Sigmoid colon (tissue), 7 donors: ENCODE measurements around the gene MGP. TPM values are rescaled to one million over a fixed set of nuclear protein-coding genes. Genes with fewer than 3 reads are reported as not detected.

ENCODE experiments used
- DNase-seq: peaks from one replicate; pipeline ENCODE4 v3.0.0-alpha.2; 2019
- H3K27ac ChIP-seq, 4 donors: fragments of 200-600 bp; sonication (generic); one replicate each; pipeline ENCODE4 v1.5.1; 2016 to 2019; ENCODE audit warnings: mild to moderate bottlenecking in 1 of 4
- H3K27me3 ChIP-seq, 3 donors: fragments of 200-600 bp; sonication (generic); one replicate each; pipeline ENCODE4 v1.5.1; 2019; ENCODE audit warnings: mild to moderate bottlenecking in 1 of 3
- H3K36me3 ChIP-seq, 4 donors: fragments of 200-600 bp; sonication (generic); one replicate each; pipeline ENCODE4 v1.5.1; 2016 to 2019
- H3K4me1 ChIP-seq, 4 donors: fragments of 200-600 bp; sonication (generic); one replicate each; pipeline ENCODE4 v1.5.1; 2017 to 2019
- H3K4me3 ChIP-seq, 4 donors: fragments of 200-600 bp; sonication (generic); one replicate each; pipeline ENCODE4 v1.5.1; 2017 to 2019; ENCODE audit warnings: mild to moderate bottlenecking in 2 of 4, moderate library complexity in 1 of 4
- H3K9me3 ChIP-seq, 4 donors: fragments of 200-600 bp in 3 of 4; sonication (generic) in 3 of 4; one replicate each; pipeline versions ENCODE4 v1.5.1 to v1.6.1; 2013 to 2019
- POLR2A ChIP-seq, 2 donors: fragments of 450-650 bp; IDR thresholded peaks; one replicate each; pipeline ENCODE4 v1.6.1; 2016; ENCODE audit warnings: antibody characterized with exemption in 2 of 2, mild to moderate bottlenecking in 2 of 2, moderate library complexity in 2 of 2
- POLR2AphosphoS5 ChIP-seq, 4 donors: sonication (generic); formaldehyde crosslinking; IDR thresholded peaks; one replicate each; pipeline ENCODE4 v1.6.1; 2017; ENCODE audit warnings: antibody characterized with exemption in 4 of 4
- WGBS, 2 donors: extraction: QIAGEN DNeasy Blood & Tissue Kit; methylation state at CpG; one replicate each; pipeline ENCODE4 v1.1.7; 2013; 5-methylcytosine and 5-hydroxymethylcytosine counted together
- intact Hi-C: fragments of 100-400 bp; cut with DNase I; formaldehyde crosslinking; loops from one replicate; pipeline ENCODE4 v1.15.1; 2023
- polyA plus RNA-seq, 3 donors: library from polyadenylated mRNA; stranded (reverse); fragments of 200-250 nt; gene quantifications; one replicate each; pipeline ENCODE4 v1.2.3, GENCODE V29; 2013
- total RNA-seq, 4 donors: library from RNA; depleted of rRNA; stranded (reverse); fragments of >200 nt; gene quantifications; one replicate each; pipeline ENCODE4 v1.1.0, GENCODE V29; 2016
- donor health status: healthy with polysubstance abuse.
- donor health status: Bipolar disorder and iron deficiency.
- donor health status: healthy.

The MGP gene
- total and polyA plus RNA-seq, 7 donors, result 21.7 to 2,103 (median 984) TPM

- Histone ChIP-seq H3K4me3 (no peak overlapping the region), H3K36me3 (no peaks in the 10 kb centered on the region), H3K27ac (no peak overlapping the region), H3K9me3 (no peaks in the 10 kb centered on the region), H3K27me3 (no peaks in the 10 kb centered on the region), H3K4me1 (peaks cover 0 to 4% (median 0%) of the 10 kb centered on the region in 4 donors)
- no peak for DNase-seq
- intact Hi-C loops, result no loop called here
- 79 to 86% methylated on average over 3 of the region's 3 CpGs for WGBS, 2 donors
- TF ChIP-seq POLR2A (IDR thresholded peaks at IDR 0.05), result no peak
- no peak for TF ChIP-seq POLR2AphosphoS5 (IDR thresholded peaks at IDR 0.05)
These were observed 52.3 kb downstream of the MGP start for GRCh38 chr12:14833336-14833735.

Other genes with a start within 250 kb of the MGP start
- gene GUCY2C, start 189.3 kb downstream of the MGP start, total RNA-seq, result under 1 TPM in 1 of 4 donors, not detected in 3; 0.55 TPM
- 10 to 100 TPM in 1 of 3 donors, 1 to 10 TPM in 2; 8.4 to 26.9 (median 9.0) TPM for gene GUCY2C, start 189.3 kb downstream of the MGP start, polyA plus RNA-seq
- gene WBP11, start 82.4 kb downstream of the MGP start, total RNA-seq, result 10 to 100 TPM; 14.3 to 20.7 (median 16.7) TPM
- 10 to 100 TPM; 13.2 to 24.1 (median 13.6) TPM for gene WBP11, start 82.4 kb downstream of the MGP start, polyA plus RNA-seq
- gene C12orf60, start 82.2 kb downstream of the MGP start, total RNA-seq, result 1 to 10 TPM in 2 of 4 donors, under 1 TPM in 1, not detected in 1; 0.83 to 2.0 (median 1.1) TPM
- gene C12orf60, start 82.2 kb downstream of the MGP start, polyA plus RNA-seq, result under 1 TPM; 0.60 to 0.96 (median 0.69) TPM
- 1 to 10 TPM in 1 of 4 donors, under 1 TPM in 2, not detected in 1; 0.16 to 1.1 (median 0.55) TPM for gene SMCO3, start 71.7 kb downstream of the MGP start, total RNA-seq
- under 1 TPM in 1 of 3 donors, not detected in 2; 0.09 TPM for gene SMCO3, start 71.7 kb downstream of the MGP start, polyA plus RNA-seq
- 1 to 10 TPM in 2 of 4 donors, under 1 TPM in 2; 0.27 to 3.1 (median 1.2) TPM for gene ART4, start 42.3 kb downstream of the MGP start, total RNA-seq
- gene ART4, start 42.3 kb downstream of the MGP start, polyA plus RNA-seq, result under 1 TPM in 2 of 3 donors, not detected in 1; 0.36 to 0.60 TPM
- gene ERP27, start 52.7 kb upstream of the MGP start, total RNA-seq, result not detected
- 1 to 10 TPM in 1 of 3 donors, under 1 TPM in 2; 0.23 to 2.3 (median 0.60) TPM for gene ERP27, start 52.7 kb upstream of the MGP start, polyA plus RNA-seq
- 10 to 100 TPM; 21.0 to 71.4 (median 48.8) TPM for gene ARHGDIB, start 75.7 kb upstream of the MGP start, total RNA-seq
- 100 to 1,000 TPM in 1 of 3 donors, 10 to 100 TPM in 2; 89.5 to 304 (median 93.4) TPM for gene ARHGDIB, start 75.7 kb upstream of the MGP start, polyA plus RNA-seq
- gene PDE6H, start 87.2 kb upstream of the MGP start, total RNA-seq, result not detected
- gene PDE6H, start 87.2 kb upstream of the MGP start, polyA plus RNA-seq, result not detected